ENCODE data around the gene CFAP74. TPM values are rescaled to one million over a fixed set of nuclear protein-coding genes. Genes with fewer than 3 reads are reported as not detected.
A peak's percentile ranks its signal among the peaks of the same experiment; 100 is the strongest.

CFAP74 gene
- total RNA-seq, 1 donor from 2014 or later: 0.42 TPM

DNA sequence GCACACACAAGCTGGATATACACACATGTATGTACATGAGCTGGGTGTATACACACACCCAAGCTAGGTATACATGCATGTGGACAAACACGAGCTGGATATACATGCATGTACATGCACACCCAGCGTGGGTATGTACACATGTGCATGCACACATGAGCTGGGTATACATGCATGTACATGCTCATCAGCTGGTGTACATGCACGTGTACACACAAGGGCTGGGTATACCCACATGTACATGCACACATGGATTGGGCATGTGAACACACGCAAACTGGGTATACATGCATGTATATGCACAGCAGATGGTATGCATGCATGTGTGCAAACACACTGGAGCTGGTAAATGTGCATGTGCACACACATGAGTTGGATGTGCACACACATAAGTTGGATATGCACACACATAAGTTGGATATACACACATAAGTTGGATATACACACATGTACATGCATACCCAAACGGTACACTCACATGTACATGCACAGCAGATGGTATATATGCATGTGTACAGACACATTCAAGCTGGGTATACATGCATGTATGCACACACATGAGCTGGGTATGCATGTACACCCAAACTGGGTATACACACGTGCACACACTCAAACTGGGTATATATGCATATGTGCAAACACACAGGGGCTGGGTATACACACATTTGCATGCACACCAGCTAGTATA is 105.2 kb downstream of the CFAP74 start:
- no peak overlapping the region for H3K27ac Mint-ChIP-seq
- H3K4me1 Mint-ChIP-seq: peaks cover 8% of the 10 kb centered on the region
- H3K9me3 Mint-ChIP-seq: peaks cover 3% of the 10 kb centered on the region
- peaks cover 10% of the 10 kb centered on the region for H3K27me3 Mint-ChIP-seq (ENCODE audit: low read depth)
- DNase-seq (ENCODE audit: low spot score in 2 of 2, unreplicated experiment in 2 of 2): no peak
- H3K4me3 Mint-ChIP-seq: no peak overlapping the region
- H3K36me3 Mint-ChIP-seq: no peaks in the 10 kb centered on the region
- TF ChIP-seq, protein P1, sequence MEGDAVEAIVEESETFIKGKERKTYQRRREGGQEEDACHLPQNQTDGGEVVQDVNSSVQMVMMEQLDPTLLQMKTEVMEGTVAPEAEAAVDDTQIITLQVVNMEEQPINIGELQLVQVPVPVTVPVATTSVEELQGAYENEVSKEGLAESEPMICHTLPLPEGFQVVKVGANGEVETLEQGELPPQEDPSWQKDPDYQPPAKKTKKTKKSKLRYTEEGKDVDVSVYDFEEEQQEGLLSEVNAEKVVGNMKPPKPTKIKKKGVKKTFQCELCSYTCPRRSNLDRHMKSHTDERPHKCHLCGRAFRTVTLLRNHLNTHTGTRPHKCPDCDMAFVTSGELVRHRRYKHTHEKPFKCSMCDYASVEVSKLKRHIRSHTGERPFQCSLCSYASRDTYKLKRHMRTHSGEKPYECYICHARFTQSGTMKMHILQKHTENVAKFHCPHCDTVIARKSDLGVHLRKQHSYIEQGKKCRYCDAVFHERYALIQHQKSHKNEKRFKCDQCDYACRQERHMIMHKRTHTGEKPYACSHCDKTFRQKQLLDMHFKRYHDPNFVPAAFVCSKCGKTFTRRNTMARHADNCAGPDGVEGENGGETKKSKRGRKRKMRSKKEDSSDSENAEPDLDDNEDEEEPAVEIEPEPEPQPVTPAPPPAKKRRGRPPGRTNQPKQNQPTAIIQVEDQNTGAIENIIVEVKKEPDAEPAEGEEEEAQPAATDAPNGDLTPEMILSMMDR (IDR thresholded peaks at IDR 0.05; ENCODE audit: unreplicated experiment): no peak

DNA sequence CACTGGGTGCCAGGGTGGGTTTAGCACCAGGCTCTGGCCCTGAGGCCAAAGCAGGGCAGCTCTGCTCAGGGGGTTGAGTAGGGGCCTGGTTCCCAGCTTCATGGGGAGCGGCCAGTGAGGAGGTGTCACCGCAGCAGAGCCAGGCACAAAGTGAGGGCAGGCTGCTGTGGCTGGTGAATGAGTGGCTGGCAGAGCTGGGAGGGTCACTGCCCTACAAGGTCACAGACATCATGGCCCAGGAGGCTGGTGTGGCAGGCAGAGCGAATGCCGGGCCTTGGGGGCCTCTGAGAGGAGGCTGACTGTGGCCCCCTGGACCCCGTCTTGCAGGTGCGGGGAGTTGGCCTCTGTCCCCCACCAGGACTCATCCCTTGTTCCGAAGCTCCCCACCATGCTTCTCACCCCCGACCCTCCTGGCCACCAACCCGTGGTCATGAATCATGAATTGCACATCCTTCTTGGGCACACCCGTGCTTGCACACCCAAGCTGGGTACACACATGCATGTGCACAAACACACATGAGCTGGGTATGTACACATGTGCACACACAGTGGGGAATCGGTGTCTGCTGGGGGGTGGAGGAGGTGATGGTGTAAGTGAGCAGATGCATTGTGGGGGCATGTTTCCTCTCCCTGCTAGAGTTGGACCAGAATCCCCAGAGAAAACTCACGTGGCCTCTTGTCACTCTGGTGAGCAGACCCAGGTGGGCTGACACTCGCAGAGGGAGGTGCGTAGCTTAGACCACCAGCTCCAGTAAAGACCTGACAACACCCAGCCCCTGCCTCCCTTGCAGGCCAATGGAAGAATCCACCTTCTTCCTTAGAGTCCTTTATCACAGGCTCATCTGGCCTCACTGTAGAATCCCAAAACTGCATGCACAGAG is 107.9 kb downstream of the CFAP74 start:
- Mint-ChIP-seq H3K27me3 (ENCODE audit: low read depth) (peaks cover 10% of the 10 kb centered on the region), H3K4me3 (no peak overlapping the region), H3K9me3 (no peaks in the 10 kb centered on the region), H3K27ac (no peak overlapping the region), H3K36me3 (no peaks in the 10 kb centered on the region), H3K4me1 (peaks cover 17% of the 10 kb centered on the region)
- TF ChIP-seq, protein P1 (IDR thresholded peaks at IDR 0.05; ENCODE audit: unreplicated experiment): no peak
- no peak for DNase-seq (ENCODE audit: low spot score in 2 of 2, unreplicated experiment in 2 of 2)

DNA sequence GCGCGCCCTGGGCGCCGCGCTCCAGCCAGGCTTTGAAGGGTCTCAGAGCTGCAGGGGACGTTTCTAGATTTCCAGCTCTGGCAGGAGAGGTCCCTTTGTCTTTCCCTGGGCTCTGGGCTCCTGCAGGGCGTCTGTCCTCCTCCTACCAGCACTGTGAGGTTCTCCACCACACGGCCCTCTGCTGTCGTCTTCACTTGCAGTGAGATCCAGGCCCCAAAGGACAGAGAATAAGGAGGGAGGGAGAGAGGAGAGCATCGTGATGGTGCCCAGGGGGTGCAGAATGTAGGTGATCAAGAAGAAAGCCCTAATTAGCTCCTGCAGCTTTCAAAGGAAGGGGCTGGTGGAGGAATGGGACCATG is 108.5 kb downstream of the CFAP74 start:
- Mint-ChIP-seq H3K27me3 (ENCODE audit: low read depth) (peaks cover 10% of the 10 kb centered on the region), H3K27ac (no peak overlapping the region), H3K4me3 (peak overlapping the region; percentile 21), H3K4me1 (peaks cover 17% of the 10 kb centered on the region), H3K36me3 (no peaks in the 10 kb centered on the region), H3K9me3 (no peaks in the 10 kb centered on the region)
- no peak for DNase-seq (ENCODE audit: low spot score in 2 of 2, unreplicated experiment in 2 of 2)
- TF ChIP-seq, protein P1 (IDR thresholded peaks at IDR 0.05; ENCODE audit: unreplicated experiment): no peak

DNA sequence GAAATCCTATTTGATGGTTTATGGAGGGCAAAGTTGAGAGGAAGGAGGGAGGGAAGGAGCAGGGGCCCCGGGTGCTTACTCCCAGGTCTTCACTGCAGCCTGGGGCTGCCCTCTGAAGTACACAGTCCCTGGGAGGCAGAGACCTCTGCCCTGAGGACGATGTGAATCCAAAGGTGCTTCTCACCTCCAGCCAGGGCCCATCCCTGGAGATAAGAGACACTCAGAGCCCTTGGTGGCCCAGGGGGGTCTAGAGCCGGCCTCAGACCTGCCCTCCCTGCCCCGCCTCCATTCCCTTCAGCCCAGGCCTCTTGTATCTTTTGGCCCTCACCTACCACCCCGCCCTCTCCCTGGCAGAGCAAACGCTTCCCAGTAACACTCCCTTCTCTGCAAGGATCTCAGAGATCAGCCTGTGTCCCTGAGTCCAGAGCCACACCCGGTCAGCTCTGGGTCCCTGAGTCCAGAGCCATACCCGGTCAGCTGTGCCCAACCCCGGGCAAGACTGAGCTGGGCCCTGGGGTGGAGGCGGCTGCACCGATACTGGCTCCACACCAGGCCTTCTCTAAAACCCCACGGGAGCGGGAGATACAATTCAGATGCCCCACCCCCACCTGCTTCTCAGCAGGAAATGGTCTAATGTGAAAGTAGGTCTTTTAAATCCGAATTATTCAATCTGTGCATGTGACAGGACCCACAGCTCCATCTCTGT is 109.1 kb downstream of the CFAP74 start:
- no peak for DNase-seq (ENCODE audit: low spot score in 2 of 2, unreplicated experiment in 2 of 2)
- Mint-ChIP-seq H3K36me3 (no peaks in the 10 kb centered on the region), H3K9me3 (no peaks in the 10 kb centered on the region), H3K27ac (no peak overlapping the region), H3K27me3 (ENCODE audit: low read depth) (peaks cover 10% of the 10 kb centered on the region), H3K4me3 (peak overlapping the region; percentile 21), H3K4me1 (peaks cover 17% of the 10 kb centered on the region)
- TF ChIP-seq, protein P1 (IDR thresholded peaks at IDR 0.05; ENCODE audit: unreplicated experiment): no peak

DNA sequence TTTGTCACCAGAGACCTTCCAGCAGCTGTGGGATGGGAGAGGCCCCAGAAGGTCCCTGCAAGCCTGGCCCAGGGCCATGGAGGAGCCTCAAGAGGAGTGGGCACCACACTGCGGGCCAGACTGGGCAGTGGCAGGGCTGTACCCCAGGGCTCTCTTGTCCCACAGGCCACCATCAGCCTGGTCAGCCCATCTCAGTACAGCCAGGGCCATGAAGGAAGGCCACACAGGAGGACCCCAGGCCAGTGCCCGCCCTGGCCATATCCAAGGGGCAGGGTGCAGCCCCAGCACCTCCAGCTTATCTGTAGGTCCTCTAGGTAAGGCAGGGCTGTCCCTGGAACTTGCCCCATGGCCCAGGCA is 109.6 kb downstream of the CFAP74 start:
- Mint-ChIP-seq H3K27me3 (ENCODE audit: low read depth) (peaks cover 10% of the 10 kb centered on the region), H3K36me3 (no peaks in the 10 kb centered on the region), H3K4me1 (peaks cover 21% of the 10 kb centered on the region), H3K9me3 (no peaks in the 10 kb centered on the region), H3K27ac (no peak overlapping the region), H3K4me3 (no peak overlapping the region)
- TF ChIP-seq, protein P1 (IDR thresholded peaks at IDR 0.05; ENCODE audit: unreplicated experiment): no peak
- DNase-seq (ENCODE audit: low spot score in 2 of 2, unreplicated experiment in 2 of 2): no peak
